ENCODE results near the gene ESRRG.

The ESRRG gene

DNA sequence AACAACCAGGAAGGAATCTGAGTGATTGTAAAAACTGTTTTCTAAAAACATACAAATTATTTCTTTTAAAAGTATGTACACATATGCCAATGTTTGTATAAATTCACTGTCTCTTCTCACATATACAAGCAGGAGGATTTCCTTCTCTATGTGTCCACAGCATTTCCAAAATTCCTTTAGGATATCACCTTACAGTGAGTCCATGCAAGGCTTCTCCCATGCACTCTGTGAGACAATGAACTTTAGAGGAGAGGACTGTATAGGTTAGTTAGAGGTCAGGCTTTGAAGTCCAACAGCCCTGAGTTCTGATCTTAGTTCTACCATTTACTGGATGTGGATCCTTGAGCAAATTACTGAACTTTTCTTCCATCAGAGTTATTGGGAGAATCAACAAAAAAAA is 265.9 kb downstream of the ESRRG start:
- no peak for DNase-seq (ENCODE audit: low read depth in 1 of 2, low spot score in 1 of 2)

DNA sequence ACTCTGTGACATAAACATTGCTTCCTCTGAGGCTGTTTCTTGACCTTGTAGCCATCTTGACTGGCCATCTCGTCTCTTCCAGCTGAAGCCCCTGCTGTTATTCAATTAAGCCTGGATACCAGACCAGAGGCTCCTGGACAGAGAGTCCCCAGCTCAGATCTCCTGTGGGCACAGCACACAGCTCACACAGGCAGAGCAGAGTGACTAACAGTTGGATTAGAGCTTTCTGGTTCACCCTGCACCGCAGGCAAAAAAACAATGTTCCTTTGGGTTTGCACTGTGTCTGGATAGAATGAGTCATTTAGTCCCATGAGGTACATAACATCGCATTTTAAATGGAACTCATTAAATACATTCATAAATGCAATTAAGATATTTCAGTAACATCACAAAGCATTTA is 266.5 kb downstream of the ESRRG start:
- no peak for DNase-seq (ENCODE audit: low read depth in 1 of 2, low spot score in 1 of 2)

DNA sequence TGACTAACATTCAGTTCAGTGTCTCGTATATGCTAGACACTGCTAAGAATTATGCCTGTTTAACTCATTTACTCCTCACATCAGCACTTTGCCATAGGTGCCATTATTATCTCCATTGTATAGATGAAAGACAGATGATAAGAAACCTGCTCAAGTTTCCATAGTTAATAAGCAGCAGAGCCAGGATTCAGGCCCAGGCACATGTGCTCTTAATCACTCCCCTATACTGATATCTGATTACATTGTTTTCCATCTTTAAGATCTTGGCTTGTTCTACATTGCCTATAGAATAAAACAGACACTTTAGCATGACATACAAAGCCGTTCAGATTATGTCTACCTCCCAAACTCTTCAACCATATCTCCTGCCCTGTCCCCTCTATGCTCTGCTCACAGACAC is 269.5 kb downstream of the ESRRG start:
- DNase-seq (ENCODE audit: low read depth in 1 of 2, low spot score in 1 of 2), result no peak
